ENCODE measurements around the gene MINDY4. TPM values are rescaled to one million over a fixed set of nuclear protein-coding genes. Genes with fewer than 3 reads are reported as not detected.

Gene MINDY4
- total RNA-seq, 1 experiment from 2014 or later, result 2.1 TPM

DNA sequence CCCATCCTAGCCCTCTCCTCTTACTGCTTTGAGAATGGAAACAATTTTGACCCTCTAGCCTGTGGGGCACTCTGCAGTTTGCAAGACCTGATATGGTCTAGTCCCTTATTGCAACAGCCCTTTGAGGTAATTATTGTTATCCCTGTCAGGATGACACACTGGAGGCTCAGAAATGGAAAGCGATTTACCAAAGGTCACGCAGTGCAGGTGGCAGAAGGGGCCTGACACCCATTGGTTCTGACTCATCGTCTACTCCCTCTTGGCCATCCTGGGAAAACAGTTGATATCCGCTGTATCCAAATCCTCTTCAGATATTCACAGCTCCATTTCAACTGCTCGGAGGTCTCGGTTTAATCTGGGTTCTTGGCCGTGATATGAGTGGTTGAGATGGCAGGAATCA lies 95.7 kb downstream of the MINDY4 start:
- Mint-ChIP-seq H3K27ac (ENCODE audit: unreplicated experiment) (peak overlapping the region; percentile 43), H3K36me3 (ENCODE audit: insufficient read depth, unreplicated experiment) (no peaks in the 10 kb centered on the region), H3K27me3 (ENCODE audit: insufficient read depth, unreplicated experiment) (no peaks in the 10 kb centered on the region), H3K4me1 (ENCODE audit: low read depth, unreplicated experiment) (peaks cover 26% of the 10 kb centered on the region), H3K4me3 (ENCODE audit: unreplicated experiment) (no peak overlapping the region), H3K9me3 (ENCODE audit: unreplicated experiment) (no peaks in the 10 kb centered on the region)
- ChIA-PET CTCF (interaction anchor here (1.0 kb wide), 1 partner anchor 70 kb away, joined by 3 read pairs; no protein-coding TSS in a partner anchor), POLR2A (no interaction called here)
- peak; percentile 30 to 56 for DNase-seq
- no peaks in the 10 kb centered on the region for H3K9me3 ChIP-seq
- TF ChIP-seq, protein P1, sequence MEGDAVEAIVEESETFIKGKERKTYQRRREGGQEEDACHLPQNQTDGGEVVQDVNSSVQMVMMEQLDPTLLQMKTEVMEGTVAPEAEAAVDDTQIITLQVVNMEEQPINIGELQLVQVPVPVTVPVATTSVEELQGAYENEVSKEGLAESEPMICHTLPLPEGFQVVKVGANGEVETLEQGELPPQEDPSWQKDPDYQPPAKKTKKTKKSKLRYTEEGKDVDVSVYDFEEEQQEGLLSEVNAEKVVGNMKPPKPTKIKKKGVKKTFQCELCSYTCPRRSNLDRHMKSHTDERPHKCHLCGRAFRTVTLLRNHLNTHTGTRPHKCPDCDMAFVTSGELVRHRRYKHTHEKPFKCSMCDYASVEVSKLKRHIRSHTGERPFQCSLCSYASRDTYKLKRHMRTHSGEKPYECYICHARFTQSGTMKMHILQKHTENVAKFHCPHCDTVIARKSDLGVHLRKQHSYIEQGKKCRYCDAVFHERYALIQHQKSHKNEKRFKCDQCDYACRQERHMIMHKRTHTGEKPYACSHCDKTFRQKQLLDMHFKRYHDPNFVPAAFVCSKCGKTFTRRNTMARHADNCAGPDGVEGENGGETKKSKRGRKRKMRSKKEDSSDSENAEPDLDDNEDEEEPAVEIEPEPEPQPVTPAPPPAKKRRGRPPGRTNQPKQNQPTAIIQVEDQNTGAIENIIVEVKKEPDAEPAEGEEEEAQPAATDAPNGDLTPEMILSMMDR (IDR thresholded peaks at IDR 0.05; ENCODE audit: insufficient read depth in 1 of 2, low read depth in 1 of 2, low read length in 1 of 2, severe bottlenecking in 1 of 2, unreplicated experiment in 1 of 2), result no peak
- no TSS peak for BruUV-seq (replicated peaks)
- intact Hi-C loops (cut with micrococcal nuclease; ENCODE audit: unreplicated experiment), result no loop called here
- peaks cover 31% of the 10 kb centered on the region for H3K4me1 ChIP-seq
- H3K36me3 ChIP-seq (ENCODE audit: control insufficient read depth, insufficient read depth, low read length), result no peaks in the 10 kb centered on the region
- H3K27me3 ChIP-seq (replicated peaks; ENCODE audit: control insufficient read depth, insufficient read depth, low read length), result no peaks in the 10 kb centered on the region
- no peak overlapping the region for H3K4me3 ChIP-seq (ENCODE audit: low read depth, low read length)

DNA sequence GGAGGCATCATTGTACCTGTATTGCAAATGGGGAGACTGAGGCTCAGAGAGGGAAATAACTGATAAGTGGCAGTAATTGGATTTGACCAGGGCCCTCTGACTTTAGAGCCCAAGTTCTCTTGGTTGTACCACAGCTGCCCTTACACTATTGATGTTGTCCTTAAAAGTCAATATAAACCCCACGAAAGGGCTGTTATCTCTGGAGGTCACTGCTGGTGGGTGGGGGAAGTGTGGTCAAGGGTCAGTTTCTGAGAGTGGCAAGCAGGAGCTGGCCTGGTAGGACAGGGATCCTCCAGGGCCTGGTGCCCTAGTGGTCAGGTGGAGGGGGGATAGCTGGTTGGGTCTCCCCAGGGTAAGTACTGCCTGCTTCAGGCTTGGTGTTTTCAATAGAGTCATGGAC lies 96.3 kb downstream of the MINDY4 start:
- Histone ChIP-seq H3K9me3 (no peaks in the 10 kb centered on the region), H3K4me3 (ENCODE audit: low read depth, low read length) (no peak overlapping the region), H3K4me1 (peaks cover 31% of the 10 kb centered on the region), H3K36me3 (ENCODE audit: control insufficient read depth, insufficient read depth, low read length) (no peaks in the 10 kb centered on the region), H3K27me3 (replicated peaks; ENCODE audit: control insufficient read depth, insufficient read depth, low read length) (no peaks in the 10 kb centered on the region)
- H3K9me3 Mint-ChIP-seq (ENCODE audit: unreplicated experiment), result no peaks in the 10 kb centered on the region
- no TSS peak for BruUV-seq (replicated peaks)
- intact Hi-C loops (cut with micrococcal nuclease; ENCODE audit: unreplicated experiment), result no loop called here
- H3K27ac Mint-ChIP-seq (ENCODE audit: unreplicated experiment), result no peak overlapping the region
- H3K36me3 Mint-ChIP-seq (ENCODE audit: insufficient read depth, unreplicated experiment), result no peaks in the 10 kb centered on the region
- H3K27me3 Mint-ChIP-seq (ENCODE audit: insufficient read depth, unreplicated experiment), result no peaks in the 10 kb centered on the region
- TF ChIP-seq, protein P1 (IDR thresholded peaks at IDR 0.05; ENCODE audit: insufficient read depth in 1 of 2, low read depth in 1 of 2, low read length in 1 of 2, severe bottlenecking in 1 of 2, unreplicated experiment in 1 of 2), result no peak
- peaks cover 26% of the 10 kb centered on the region for H3K4me1 Mint-ChIP-seq (ENCODE audit: low read depth, unreplicated experiment)
- ChIA-PET CTCF (no interaction called here), POLR2A (no interaction called here)
- H3K4me3 Mint-ChIP-seq (ENCODE audit: unreplicated experiment), result no peak overlapping the region
- DNase-seq, result peak in 1 of 2 experiments; percentile 49

DNA sequence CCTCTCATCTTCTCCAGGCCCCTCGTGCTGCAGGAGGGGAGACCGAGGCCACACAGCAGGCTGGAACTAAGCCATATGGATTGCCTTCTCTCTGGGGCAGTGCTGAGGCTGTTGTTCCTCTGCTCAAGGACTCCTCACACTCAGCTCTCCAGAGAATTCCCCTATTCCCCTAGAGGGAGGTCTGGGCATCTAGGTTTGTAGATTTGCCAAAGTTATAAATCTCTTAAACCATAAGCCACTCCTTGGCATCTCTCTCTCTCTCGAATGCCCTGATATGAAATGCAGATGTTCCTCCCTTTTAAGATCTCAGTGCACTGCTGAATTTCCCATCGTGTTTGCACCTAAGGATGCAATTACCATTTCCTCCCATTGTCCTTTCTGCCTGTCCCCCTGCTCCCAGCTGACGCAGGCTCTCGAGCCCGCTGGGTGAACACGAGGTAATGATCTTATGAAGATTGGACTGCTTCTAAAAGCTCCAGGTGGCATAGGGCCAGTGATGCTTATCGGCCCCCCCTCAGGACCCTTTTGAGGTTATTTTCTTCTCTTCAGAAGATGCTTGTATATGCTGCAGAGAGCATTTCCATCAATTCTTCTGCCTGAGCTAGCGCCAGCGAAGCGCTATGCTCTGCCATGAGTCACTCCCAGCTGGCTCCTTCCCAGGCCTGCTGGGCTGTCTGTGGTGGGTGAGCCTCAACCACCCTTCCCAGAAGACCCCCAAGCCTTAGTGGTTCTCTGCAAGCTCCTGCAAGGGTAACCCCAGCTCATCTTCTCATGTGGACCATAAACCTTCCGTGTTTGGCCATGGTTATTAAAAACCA lies 98.8 kb downstream of the MINDY4 start:
- no TSS peak for BruUV-seq (replicated peaks)
- H3K27ac Mint-ChIP-seq (ENCODE audit: unreplicated experiment), result no peak overlapping the region
- H3K27me3 ChIP-seq (replicated peaks; ENCODE audit: control insufficient read depth, insufficient read depth, low read length), result no peaks in the 10 kb centered on the region
- H3K4me3 Mint-ChIP-seq (ENCODE audit: unreplicated experiment), result no peak overlapping the region
- no peak overlapping the region for H3K4me3 ChIP-seq (ENCODE audit: low read depth, low read length)
- ChIA-PET CTCF (no interaction called here), POLR2A (no interaction called here)
- no peaks in the 10 kb centered on the region for H3K27me3 Mint-ChIP-seq (ENCODE audit: insufficient read depth, unreplicated experiment)
- H3K4me1 Mint-ChIP-seq (ENCODE audit: low read depth, unreplicated experiment), result peaks cover 19% of the 10 kb centered on the region
- H3K9me3 ChIP-seq, result no peaks in the 10 kb centered on the region
- peaks cover 30% of the 10 kb centered on the region for H3K4me1 ChIP-seq
- no peaks in the 10 kb centered on the region for H3K36me3 Mint-ChIP-seq (ENCODE audit: insufficient read depth, unreplicated experiment)
- no peak for DNase-seq
- TF ChIP-seq, protein P1 (IDR thresholded peaks at IDR 0.05; ENCODE audit: insufficient read depth in 1 of 2, low read depth in 1 of 2, low read length in 1 of 2, severe bottlenecking in 1 of 2, unreplicated experiment in 1 of 2), result no peak
- no peaks in the 10 kb centered on the region for H3K36me3 ChIP-seq (ENCODE audit: control insufficient read depth, insufficient read depth, low read length)
- intact Hi-C loops (cut with micrococcal nuclease; ENCODE audit: unreplicated experiment), result no loop called here
- no peaks in the 10 kb centered on the region for H3K9me3 Mint-ChIP-seq (ENCODE audit: unreplicated experiment)
